ENCODE measurements around the gene U2AF2. TPM values are rescaled to one million over a fixed set of nuclear protein-coding genes. Genes with fewer than 3 reads are reported as not detected.

U2AF2 gene
- total RNA-seq, 4 donors from 2014 or later, result 38.1 to 60.2 (median 50.1) TPM

DNA sequence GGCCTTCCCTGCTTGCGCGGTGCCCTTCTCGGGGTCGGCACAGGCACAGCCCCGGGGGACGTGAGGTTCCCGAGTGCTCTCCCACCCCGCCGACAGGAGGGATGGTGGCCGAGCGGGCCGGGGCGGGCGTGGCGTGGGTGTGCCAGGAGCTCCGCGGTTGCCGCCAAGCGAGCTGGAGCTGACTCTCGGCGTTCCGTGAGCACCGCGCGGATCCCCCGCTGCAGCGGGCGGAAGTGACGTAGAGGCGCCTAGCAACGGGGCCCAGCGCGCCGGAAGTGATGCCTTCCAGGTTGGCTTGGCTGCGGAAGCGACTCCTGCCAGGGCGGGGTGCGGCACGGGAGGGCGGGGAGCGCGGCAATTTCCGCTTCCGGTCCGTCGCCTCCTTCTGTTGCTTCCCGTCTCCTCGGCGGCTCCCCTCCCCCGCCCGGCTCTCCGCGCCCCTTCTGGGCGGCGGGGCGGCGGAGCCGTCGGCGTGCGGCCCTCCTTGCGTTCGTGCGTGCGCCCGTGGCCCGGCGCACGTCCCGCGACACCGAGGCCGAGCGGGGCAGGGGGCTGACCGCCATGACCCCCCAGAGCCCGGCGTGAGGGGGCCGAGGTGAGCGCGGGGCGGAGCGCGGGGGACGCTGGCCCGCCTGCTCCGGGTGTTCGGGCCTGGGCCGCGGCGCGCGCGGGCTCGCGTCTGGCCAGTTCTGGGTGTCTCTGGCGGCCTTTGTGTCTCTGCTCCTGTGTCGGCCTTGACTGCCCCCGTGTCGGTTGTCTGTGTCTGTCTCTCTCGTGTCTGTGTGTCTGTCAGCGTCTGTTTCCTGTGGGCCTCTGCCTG is 20.2 kb downstream of the U2AF2 start, which contains the start of gene EPN1:
TSS of gene EPN1 (plus strand) at position 386 of the 820 bp plus-strand sequence. CDS start 3,402 bp downstream, outside the sequence.
- Histone ChIP-seq H3K36me3 (peaks cover 0 to 33% of the 10 kb centered on the region in 2 donors), H3K4me3 (peak within 1 kb of the TSS; percentile 76 to 89 (median 84)), H3K27ac (peak within 1 kb of the TSS; percentile 77 to 95 (median 87)), H3K4me1 (peaks cover 31 to 38% of the 10 kb centered on the region in 2 donors), H3K9me3 (no peaks in the 10 kb centered on the region), H3K27me3 (no peaks in the 10 kb centered on the region)
- in situ Hi-C loops (cut with MboI; ENCODE audit: low sequenced_read_pairs in 4 of 4) (no loop called here), intact Hi-C loops (cut with DNase I; ENCODE audit: low total_unique reads) (loop anchor here (1.0 to 2.0 kb wide), 4 partner anchors 20 to 558 kb away; partner anchors contain the start of genes PPP1R12C, PPP6R1, U2AF2 and ZNF787)
- TF ChIP-seq CTCF (IDR thresholded peaks at IDR 0.05 in 4 of 5, conservative IDR thresholded peaks at IDR 0.05 in 1 of 5), result peak in 2 of 5 experiments; percentile 7 to 8
- peak; percentile 57 to 70 for TF ChIP-seq POLR2A (IDR thresholded peaks at IDR 0.05)
- peak; percentile 95 for DNase-seq
- peak; percentile 93 for ATAC-seq

DNA sequence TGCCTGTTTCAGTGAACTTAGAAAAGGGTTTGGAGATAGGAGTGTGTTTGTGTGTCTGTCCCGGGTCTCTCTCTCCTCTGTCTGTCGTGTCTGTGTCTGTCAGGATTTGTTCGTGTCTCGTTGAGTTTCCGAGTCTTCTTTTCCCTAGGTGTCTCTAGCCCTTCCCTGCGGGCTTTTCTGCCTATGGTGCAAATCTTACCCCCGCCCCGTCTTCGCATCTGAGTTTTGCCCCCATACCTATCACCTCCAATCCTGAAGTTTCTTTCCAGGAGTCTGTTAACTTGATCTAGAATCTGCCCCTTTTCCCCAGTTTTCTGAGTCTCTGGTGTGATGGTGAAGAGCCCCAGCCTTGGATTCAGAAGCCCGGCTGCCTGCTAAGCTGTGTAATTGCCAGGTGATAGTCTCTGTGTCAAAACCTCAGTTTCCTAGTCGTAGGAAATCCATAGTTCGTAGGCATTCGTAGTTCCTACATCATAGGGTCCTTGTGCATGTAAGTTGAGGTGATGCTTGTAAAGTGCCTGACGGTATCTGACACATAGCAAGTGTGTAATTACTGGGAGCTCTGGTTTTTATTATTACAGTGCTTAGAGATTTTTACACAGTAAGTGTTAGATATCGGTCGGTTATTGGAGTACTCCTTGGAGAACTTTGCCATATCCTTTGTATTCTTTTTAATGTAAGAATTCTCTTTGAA is 21.0 kb downstream of the U2AF2 start:
- DNase-seq (no peak), ATAC-seq (peak in 1 of 2 donors; percentile 2)
- H3K27ac ChIP-seq, result peak overlapping the region; percentile 77 to 95 (median 87)
- peaks cover 31 to 38% of the 10 kb centered on the region in 2 donors for H3K4me1 ChIP-seq
- H3K27me3 ChIP-seq, result no peaks in the 10 kb centered on the region
- peaks cover 0 to 27% of the 10 kb centered on the region in 2 donors for H3K36me3 ChIP-seq
- H3K9me3 ChIP-seq, result no peaks in the 10 kb centered on the region
- in situ Hi-C loops (cut with MboI; ENCODE audit: low sequenced_read_pairs in 4 of 4), result no loop called here
- intact Hi-C loops (cut with DNase I; ENCODE audit: low total_unique reads), result loop anchor here (1.0 to 2.0 kb wide), 4 partner anchors 21 to 559 kb away; partner anchors contain the start of genes PPP1R12C, PPP6R1, U2AF2 and ZNF787
- TF ChIP-seq CTCF (IDR thresholded peaks at IDR 0.05 in 4 of 5, conservative IDR thresholded peaks at IDR 0.05 in 1 of 5) (no peak), POLR2A (IDR thresholded peaks at IDR 0.05) (no peak)
- H3K4me3 ChIP-seq, result peak overlapping the region; percentile 76 to 89 (median 84)

- H3K27ac ChIP-seq, result peak overlapping the region; percentile 39 to 95 (median 83)
- ATAC-seq (peak in 1 of 2 donors; percentile 38), DNase-seq (peak; percentile 29 to 32)
- peak overlapping the region in 3 of 4 donors; percentile 76 to 87 (median 80) for H3K4me3 ChIP-seq
- H3K9me3 ChIP-seq, result no peaks in the 10 kb centered on the region
- peaks cover 31 to 38% of the 10 kb centered on the region in 2 donors for H3K4me1 ChIP-seq
- intact Hi-C loops (cut with DNase I; ENCODE audit: low total_unique reads) (no loop called here), in situ Hi-C loops (cut with MboI; ENCODE audit: low sequenced_read_pairs in 4 of 4) (no loop called here)
- no peaks in the 10 kb centered on the region for H3K27me3 ChIP-seq
- peaks cover 0 to 25% of the 10 kb centered on the region in 2 donors for H3K36me3 ChIP-seq
- TF ChIP-seq CTCF (IDR thresholded peaks at IDR 0.05 in 4 of 5, conservative IDR thresholded peaks at IDR 0.05 in 1 of 5), result peak in 1 of 5 experiments; percentile 9
- no peak for TF ChIP-seq POLR2A (IDR thresholded peaks at IDR 0.05)
These were observed 21.5 kb downstream of the U2AF2 start for GRCh38 chr19:55676383-55676782.

DNA sequence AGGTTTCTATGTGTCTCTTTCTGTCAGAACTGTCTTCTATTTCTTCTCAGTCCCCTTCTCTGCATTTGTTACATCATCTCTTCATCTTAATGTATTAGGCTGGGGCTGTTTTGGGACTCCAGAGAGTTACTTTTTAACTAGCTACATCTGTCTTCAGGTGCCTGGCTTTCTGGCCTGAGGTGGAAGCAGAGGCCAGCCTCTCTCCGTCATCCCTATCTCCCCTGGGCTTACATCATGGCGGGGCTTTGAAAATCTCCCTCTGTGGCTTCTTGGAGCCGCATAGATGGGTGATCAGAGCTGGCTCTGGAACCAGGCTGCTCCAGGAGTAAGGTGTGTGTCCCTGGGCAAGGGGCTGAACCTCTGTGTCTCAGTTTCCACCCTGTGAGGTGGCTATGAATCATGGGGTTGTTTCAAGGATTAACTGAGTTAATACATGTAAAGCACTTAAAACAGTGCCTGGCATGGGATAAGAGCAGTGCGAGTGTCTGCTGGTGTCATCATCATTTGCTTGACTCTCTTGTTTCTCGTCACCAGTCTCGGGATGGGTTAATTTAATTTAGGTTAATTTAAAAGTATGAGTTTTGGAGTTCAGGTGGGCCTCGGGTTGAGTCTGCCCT is 22.2 kb downstream of the U2AF2 start:
- in situ Hi-C loops (cut with MboI; ENCODE audit: low sequenced_read_pairs in 4 of 4) (no loop called here), intact Hi-C loops (cut with DNase I; ENCODE audit: low total_unique reads) (no loop called here)
- DNase-seq (no peak), ATAC-seq (no peak)
- peaks cover 31 to 38% of the 10 kb centered on the region in 2 donors for H3K4me1 ChIP-seq
- H3K9me3 ChIP-seq, result no peaks in the 10 kb centered on the region
- H3K36me3 ChIP-seq, result peaks cover 0 to 30% of the 10 kb centered on the region in 2 donors
- peak overlapping the region; percentile 39 to 95 (median 83) for H3K27ac ChIP-seq
- no peaks in the 10 kb centered on the region for H3K27me3 ChIP-seq
- peak overlapping the region in 1 of 4 donors; percentile 87 for H3K4me3 ChIP-seq
- TF ChIP-seq CTCF (IDR thresholded peaks at IDR 0.05 in 4 of 5, conservative IDR thresholded peaks at IDR 0.05 in 1 of 5) (no peak), POLR2A (IDR thresholded peaks at IDR 0.05) (no peak)

All from gastrocnemius medialis (tissue), 4 donors.